ENCODE data around the gene KRTAP1-5.
"Not testable (repeated sequence)": the region's sequence is repeated elsewhere in the genome, so short reads cannot be mapped to it uniquely, and the experiment has no call there.

Gene KRTAP1-5

GRCh38 chr17:41004397-41004796 lies 22.6 kb downstream of the KRTAP1-5 start:
- no peak for DNase-seq (ENCODE audit: low spot score)

- DNase-seq (ENCODE audit: low spot score), result no peak
Measured at GRCh38 chr17:41003926-41004325, 23.1 kb downstream of the KRTAP1-5 start.

GRCh38 chr17:41002814-41003213 lies 24.2 kb downstream of the KRTAP1-5 start:
- no peak for DNase-seq (ENCODE audit: low spot score)

GRCh38 chr17:41001795-41002194 lies 25.2 kb downstream of the KRTAP1-5 start:
- DNase-seq (ENCODE audit: low spot score), result no peak

- not testable (repeated sequence) for DNase-seq (ENCODE audit: low spot score)
Measured at GRCh38 chr17:40999563-40999962, 27.4 kb downstream of the KRTAP1-5 start, which contains the start of gene KRTAP3-2. KRTAP3-2 (minus strand) TSS chr17:40999906; CDS start chr17:40999853, 53 bp downstream.

- no peak for DNase-seq (ENCODE audit: low spot score)
Measured at GRCh38 chr17:40997361-40997760, 29.6 kb downstream of the KRTAP1-5 start.

GRCh38 chr17:40996829-40997228 lies 30.2 kb downstream of the KRTAP1-5 start:
- no peak for DNase-seq (ENCODE audit: low spot score)

GRCh38 chr17:40995116-40995515 lies 31.9 kb downstream of the KRTAP1-5 start:
- DNase-seq (ENCODE audit: low spot score), result no peak

- no peak for DNase-seq (ENCODE audit: low spot score)
Measured at GRCh38 chr17:40993839-40994238, 33.2 kb downstream of the KRTAP1-5 start, which contains the start of gene KRTAP3-3. KRTAP3-3 (minus strand) TSS chr17:40994164; CDS start chr17:40994097, 67 bp downstream.

- DNase-seq (ENCODE audit: low spot score), result no peak
Measured at GRCh38 chr17:40993084-40993483, 33.9 kb downstream of the KRTAP1-5 start.

- no peak for DNase-seq (ENCODE audit: low spot score)
Measured at GRCh38 chr17:40992666-40993065, 34.3 kb downstream of the KRTAP1-5 start.

- DNase-seq (ENCODE audit: low spot score), result no peak
Measured at GRCh38 chr17:40986920-40987319, 40.1 kb downstream of the KRTAP1-5 start.

GRCh38 chr17:40984226-40984625 lies 42.8 kb downstream of the KRTAP1-5 start, which contains the start of gene KRT40:
KRT40 (minus strand) TSS chr17:40984326; CDS start chr17:40984273, 53 bp downstream.
- no peak for DNase-seq (ENCODE audit: low spot score)

- DNase-seq (ENCODE audit: low spot score), result no peak
Measured at GRCh38 chr17:40981115-40981514, 45.9 kb downstream of the KRTAP1-5 start.

GRCh38 chr17:40980596-40980995 lies 46.4 kb downstream of the KRTAP1-5 start:
- no peak for DNase-seq (ENCODE audit: low spot score)

- no peak for DNase-seq (ENCODE audit: low spot score)
Measured at GRCh38 chr17:40980117-40980516, 46.9 kb downstream of the KRTAP1-5 start.

GRCh38 chr17:40978575-40979151 lies 48.3 kb downstream of the KRTAP1-5 start:
- no peak for DNase-seq (ENCODE audit: low spot score)
